Measurements from ENCODE around the gene PIGZ.

PIGZ gene

GRCh38 chr3:196920733-196921132 lies 47.9 kb downstream of the PIGZ start:
- TF ChIP-seq CTCF (IDR thresholded peaks at IDR 0.05; ENCODE audit: extremely low read depth, insufficient read depth, missing control alignments): no peak
- DNase-seq (ENCODE audit: low spot score): no peak
- in situ Hi-C loops (cut with MboI; ENCODE audit: low pct_unique_long_range_greater_than_20kb, low sequenced_read_pairs, unreplicated experiment): no loop called here

GRCh38 chr3:196918968-196919367 lies 49.7 kb downstream of the PIGZ start:
- in situ Hi-C loops (cut with MboI; ENCODE audit: low pct_unique_long_range_greater_than_20kb, low sequenced_read_pairs, unreplicated experiment): no loop called here
- TF ChIP-seq CTCF (IDR thresholded peaks at IDR 0.05; ENCODE audit: extremely low read depth, insufficient read depth, missing control alignments): no peak
- DNase-seq (ENCODE audit: low spot score): no peak

- DNase-seq (ENCODE audit: low spot score): no peak
- no peak for TF ChIP-seq CTCF (IDR thresholded peaks at IDR 0.05; ENCODE audit: extremely low read depth, insufficient read depth, missing control alignments)
- in situ Hi-C loops (cut with MboI; ENCODE audit: low pct_unique_long_range_greater_than_20kb, low sequenced_read_pairs, unreplicated experiment): no loop called here
Observed at GRCh38 chr3:196916995-196917394, 51.6 kb downstream of the PIGZ start.

- in situ Hi-C loops (cut with MboI; ENCODE audit: low pct_unique_long_range_greater_than_20kb, low sequenced_read_pairs, unreplicated experiment): no loop called here
Observed at GRCh38 chr3:196916221-196916620, 52.4 kb downstream of the PIGZ start.

GRCh38 chr3:196915375-196915774 lies 53.3 kb downstream of the PIGZ start:
- TF ChIP-seq CTCF (IDR thresholded peaks at IDR 0.05; ENCODE audit: extremely low read depth, insufficient read depth, missing control alignments): no peak
- in situ Hi-C loops (cut with MboI; ENCODE audit: low pct_unique_long_range_greater_than_20kb, low sequenced_read_pairs, unreplicated experiment): no loop called here
- DNase-seq (ENCODE audit: low spot score): no peak

More at GRCh38 chr3:196916221-196916620, 52.4 kb downstream of the PIGZ start:
- no peak for TF ChIP-seq CTCF (IDR thresholded peaks at IDR 0.05; ENCODE audit: extremely low read depth, insufficient read depth, missing control alignments)
- no peak for DNase-seq (ENCODE audit: low spot score)

- in situ Hi-C loops (cut with MboI; ENCODE audit: low pct_unique_long_range_greater_than_20kb, low sequenced_read_pairs, unreplicated experiment): no loop called here
- TF ChIP-seq CTCF (IDR thresholded peaks at IDR 0.05; ENCODE audit: extremely low read depth, insufficient read depth, missing control alignments): no peak
- DNase-seq (ENCODE audit: low spot score): no peak
Observed at GRCh38 chr3:196914866-196915265, 53.8 kb downstream of the PIGZ start.

GRCh38 chr3:196903740-196904139 lies 64.9 kb downstream of the PIGZ start:
- in situ Hi-C loops (cut with MboI; ENCODE audit: low pct_unique_long_range_greater_than_20kb, low sequenced_read_pairs, unreplicated experiment): no loop called here
- no peak for TF ChIP-seq CTCF (IDR thresholded peaks at IDR 0.05; ENCODE audit: extremely low read depth, insufficient read depth, missing control alignments)

More at GRCh38 chr3:196903740-196904139, 64.9 kb downstream of the PIGZ start:
- DNase-seq (ENCODE audit: low spot score): no peak
